Measurements from ENCODE around the gene HRH2.

DNA sequence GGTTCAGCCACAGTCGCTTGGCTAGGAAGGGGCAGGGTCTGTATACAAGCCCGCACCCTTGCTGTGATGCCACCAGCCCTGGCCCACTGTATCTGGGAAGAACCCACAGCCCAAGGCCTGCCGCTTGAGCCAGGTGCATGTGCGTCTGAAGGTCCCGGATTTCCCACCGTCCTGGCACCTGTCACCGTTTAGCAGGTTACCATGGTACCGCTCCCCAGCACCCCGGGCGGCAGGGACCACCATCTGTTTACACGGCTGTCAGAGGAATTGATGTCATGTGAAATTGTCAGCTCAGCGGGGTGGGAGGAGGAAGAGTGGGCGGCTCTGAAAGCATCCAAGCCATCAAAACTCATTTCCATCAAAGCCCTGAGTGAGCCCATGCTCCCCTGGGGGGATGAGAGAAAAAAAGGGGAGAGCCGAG lies 92.7 kb downstream of the HRH2 start:
- TF ChIP-seq CTCF (IDR thresholded peaks at IDR 0.05; ENCODE audit: low read depth, low read length, poor library complexity, severe bottlenecking): no peak
- no peak for TF ChIP-seq EZH2phosphoT487 (IDR thresholded peaks at IDR 0.05; ENCODE audit: borderline replicate concordance, low read length)
